Progenitor cell of endocrine pancreas (in vitro differentiated cells): ENCODE results near the gene SLC25A40. TPM values are rescaled to one million over a fixed set of nuclear protein-coding genes. Genes with fewer than 3 reads are reported as not detected.

Experiments used
- DNase-seq: peaks from one replicate; pipeline ENCODE4 v3.0.0; 2021; ENCODE audit warnings: low spot score; ENCODE audit not compliant: unreplicated experiment
- H3K27ac Mint-ChIP-seq: 2 replicates; pipeline ENCODE4 v1.8.0; 2021; ENCODE audit warnings: mild to moderate bottlenecking, moderate library complexity, mixed read lengths
- H3K27me3 Mint-ChIP-seq: 2 replicates; pipeline ENCODE4 v1.8.0; 2021; ENCODE audit warnings: mixed read lengths
- H3K36me3 Mint-ChIP-seq: 2 replicates; pipeline ENCODE4 v1.8.0; 2022; ENCODE audit warnings: mixed read lengths; ENCODE audit not compliant: insufficient read depth
- H3K4me1 Mint-ChIP-seq: 2 replicates; pipeline ENCODE4 v1.8.0; 2021; ENCODE audit warnings: low read depth, mixed read lengths
- H3K4me3 Mint-ChIP-seq: 2 replicates; pipeline ENCODE4 v1.8.0; 2021; ENCODE audit warnings: low read depth, mild to moderate bottlenecking, moderate library complexity, mixed read lengths
- H3K9me3 Mint-ChIP-seq: 2 replicates; pipeline ENCODE4 v1.8.0; 2021; ENCODE audit warnings: low read depth, mixed read lengths
- total RNA-seq: library from RNA; stranded (reverse); gene quantifications from 2 replicates; pipeline ENCODE4 v1.2.1, GENCODE V29; 2021
- TF ChIP-seq, protein P1 (sequence below): fragments of 200-600 bp; sonication (generic); IDR thresholded peaks from one replicate; pipeline ENCODE4 v1.5.0; 2021; ENCODE audit warnings: antibody characterized with exemption, mild to moderate bottlenecking; ENCODE audit not compliant: unreplicated experiment

SLC25A40 gene
- total RNA-seq, 1 donor from 2014 or later: 26.8 TPM

DNA sequence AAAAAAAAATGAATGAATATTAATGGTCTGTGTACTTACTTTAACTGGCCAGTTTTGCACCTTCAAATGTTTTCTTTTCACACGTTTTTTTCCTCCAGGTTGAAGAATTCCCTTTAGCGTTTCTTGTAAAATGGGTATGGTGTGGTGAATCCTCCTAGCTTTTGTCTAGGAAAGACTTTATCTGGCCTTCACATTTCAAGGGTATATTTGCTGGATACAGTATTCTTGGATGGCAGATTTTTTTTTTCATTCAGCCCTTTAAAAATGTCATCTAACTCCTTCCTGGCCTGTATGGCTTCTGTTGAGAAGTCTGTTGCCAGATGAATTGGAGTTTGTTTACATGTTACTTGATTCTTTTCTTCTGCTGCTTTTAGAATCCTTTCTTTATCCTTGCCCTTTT, 10.1 kb downstream of the SLC25A40 start:
- TF ChIP-seq, protein P1, sequence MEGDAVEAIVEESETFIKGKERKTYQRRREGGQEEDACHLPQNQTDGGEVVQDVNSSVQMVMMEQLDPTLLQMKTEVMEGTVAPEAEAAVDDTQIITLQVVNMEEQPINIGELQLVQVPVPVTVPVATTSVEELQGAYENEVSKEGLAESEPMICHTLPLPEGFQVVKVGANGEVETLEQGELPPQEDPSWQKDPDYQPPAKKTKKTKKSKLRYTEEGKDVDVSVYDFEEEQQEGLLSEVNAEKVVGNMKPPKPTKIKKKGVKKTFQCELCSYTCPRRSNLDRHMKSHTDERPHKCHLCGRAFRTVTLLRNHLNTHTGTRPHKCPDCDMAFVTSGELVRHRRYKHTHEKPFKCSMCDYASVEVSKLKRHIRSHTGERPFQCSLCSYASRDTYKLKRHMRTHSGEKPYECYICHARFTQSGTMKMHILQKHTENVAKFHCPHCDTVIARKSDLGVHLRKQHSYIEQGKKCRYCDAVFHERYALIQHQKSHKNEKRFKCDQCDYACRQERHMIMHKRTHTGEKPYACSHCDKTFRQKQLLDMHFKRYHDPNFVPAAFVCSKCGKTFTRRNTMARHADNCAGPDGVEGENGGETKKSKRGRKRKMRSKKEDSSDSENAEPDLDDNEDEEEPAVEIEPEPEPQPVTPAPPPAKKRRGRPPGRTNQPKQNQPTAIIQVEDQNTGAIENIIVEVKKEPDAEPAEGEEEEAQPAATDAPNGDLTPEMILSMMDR: no peak
- no peak overlapping the region for H3K4me3 Mint-ChIP-seq
- DNase-seq: no peak
- no peaks in the 10 kb centered on the region for H3K4me1 Mint-ChIP-seq
- H3K36me3 Mint-ChIP-seq: peaks cover 50% of the 10 kb centered on the region
- H3K9me3 Mint-ChIP-seq: peaks cover 40% of the 10 kb centered on the region
- H3K27ac Mint-ChIP-seq: no peak overlapping the region
- H3K27me3 Mint-ChIP-seq: no peaks in the 10 kb centered on the region

DNA sequence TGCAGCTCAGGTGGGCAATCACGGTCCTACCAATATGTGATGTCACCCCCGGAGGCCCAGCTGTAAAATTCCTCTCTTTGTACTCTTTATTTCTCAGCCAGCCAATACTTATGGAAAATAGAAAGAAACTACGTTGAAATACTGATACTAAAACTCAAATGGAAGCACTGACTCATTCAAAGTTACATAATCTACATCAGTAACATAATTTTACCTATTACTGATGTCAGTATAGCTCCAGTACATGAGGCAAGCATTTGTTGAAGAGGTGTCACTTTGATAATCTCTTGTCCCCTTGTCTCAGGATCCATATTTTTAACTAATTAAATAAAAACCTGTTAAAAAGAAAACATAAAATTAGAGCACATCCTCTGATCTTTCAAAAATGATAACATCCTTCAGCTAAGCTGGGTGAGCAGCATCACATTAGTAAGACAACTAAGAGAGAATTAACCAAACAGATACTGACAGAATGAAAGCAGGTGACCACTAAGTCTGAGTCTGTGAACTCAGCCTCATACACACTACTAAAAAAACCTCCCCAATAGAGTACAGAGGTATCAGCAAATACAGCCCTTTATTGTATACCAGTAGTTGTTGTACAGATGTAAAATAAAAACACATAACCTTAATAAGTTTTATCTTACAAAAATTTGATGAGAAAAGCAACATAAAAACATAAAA, 17.6 kb downstream of the SLC25A40 start:
- Mint-ChIP-seq H3K27ac (peak overlapping the region; percentile 1), H3K27me3 (no peaks in the 10 kb centered on the region), H3K9me3 (peaks cover 12% of the 10 kb centered on the region), H3K36me3 (peaks cover 28% of the 10 kb centered on the region), H3K4me1 (no peaks in the 10 kb centered on the region), H3K4me3 (no peak overlapping the region)
- no peak for DNase-seq
- TF ChIP-seq, protein P1: no peak

DNA sequence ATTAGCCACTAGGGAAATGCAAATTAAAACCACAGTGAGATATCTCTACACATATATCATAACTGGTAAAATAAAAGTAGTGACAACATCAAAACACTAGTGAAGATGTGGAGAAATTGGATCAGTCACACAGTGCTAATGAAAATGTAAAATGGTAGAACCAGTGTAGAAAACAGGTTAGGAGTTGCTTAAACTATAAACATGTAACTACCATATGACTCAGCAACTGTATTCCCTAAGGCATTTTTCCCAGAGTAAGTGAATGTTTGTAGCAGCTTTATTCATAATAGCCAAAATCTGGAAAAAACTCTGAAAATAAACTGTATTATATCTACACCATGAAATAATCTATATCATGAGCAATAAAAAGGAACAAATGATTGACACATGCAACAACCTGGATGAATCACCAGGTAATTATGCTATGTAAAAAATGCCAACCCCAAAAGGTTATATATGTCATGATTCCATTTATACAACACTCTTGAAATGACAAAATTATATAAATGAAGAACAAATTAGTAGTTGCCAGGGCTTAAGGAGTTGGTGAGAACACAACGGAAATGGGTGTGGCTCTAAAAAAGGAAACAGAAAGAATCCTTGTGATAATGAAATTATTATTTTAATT, 22.8 kb downstream of the SLC25A40 start:
- Mint-ChIP-seq H3K36me3 (peaks cover 15% of the 10 kb centered on the region), H3K4me1 (no peaks in the 10 kb centered on the region), H3K27me3 (no peaks in the 10 kb centered on the region), H3K27ac (no peak overlapping the region), H3K4me3 (no peak overlapping the region), H3K9me3 (peaks cover 3% of the 10 kb centered on the region)
- DNase-seq: no peak
- TF ChIP-seq, protein P1: no peak

DNA sequence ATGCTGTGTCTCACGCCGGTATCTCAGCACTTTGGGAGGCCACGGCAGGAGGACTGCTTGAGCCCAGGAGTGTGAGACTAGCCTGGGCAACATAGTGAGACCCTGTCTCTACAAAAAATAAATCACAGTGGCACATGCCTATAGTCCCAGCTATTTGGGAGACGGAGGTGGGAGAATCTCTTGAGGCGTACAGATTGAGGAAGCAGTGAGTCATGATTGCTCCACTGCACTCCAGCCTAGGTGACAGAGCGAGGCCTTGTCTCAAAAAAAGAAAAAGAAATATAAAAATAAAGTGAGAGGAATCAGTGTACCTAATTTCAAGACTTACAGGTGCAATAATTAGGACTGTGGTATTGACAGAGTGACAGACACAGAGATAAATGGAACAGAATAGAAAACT, 23.9 kb downstream of the SLC25A40 start:
- TF ChIP-seq, protein P1: no peak
- peak overlapping the region; percentile 59 for H3K27ac Mint-ChIP-seq
- H3K36me3 Mint-ChIP-seq: peaks cover 6% of the 10 kb centered on the region
- H3K4me3 Mint-ChIP-seq: no peak overlapping the region
- no peak for DNase-seq
- H3K4me1 Mint-ChIP-seq: no peaks in the 10 kb centered on the region
- no peaks in the 10 kb centered on the region for H3K27me3 Mint-ChIP-seq
- no peaks in the 10 kb centered on the region for H3K9me3 Mint-ChIP-seq

DNA sequence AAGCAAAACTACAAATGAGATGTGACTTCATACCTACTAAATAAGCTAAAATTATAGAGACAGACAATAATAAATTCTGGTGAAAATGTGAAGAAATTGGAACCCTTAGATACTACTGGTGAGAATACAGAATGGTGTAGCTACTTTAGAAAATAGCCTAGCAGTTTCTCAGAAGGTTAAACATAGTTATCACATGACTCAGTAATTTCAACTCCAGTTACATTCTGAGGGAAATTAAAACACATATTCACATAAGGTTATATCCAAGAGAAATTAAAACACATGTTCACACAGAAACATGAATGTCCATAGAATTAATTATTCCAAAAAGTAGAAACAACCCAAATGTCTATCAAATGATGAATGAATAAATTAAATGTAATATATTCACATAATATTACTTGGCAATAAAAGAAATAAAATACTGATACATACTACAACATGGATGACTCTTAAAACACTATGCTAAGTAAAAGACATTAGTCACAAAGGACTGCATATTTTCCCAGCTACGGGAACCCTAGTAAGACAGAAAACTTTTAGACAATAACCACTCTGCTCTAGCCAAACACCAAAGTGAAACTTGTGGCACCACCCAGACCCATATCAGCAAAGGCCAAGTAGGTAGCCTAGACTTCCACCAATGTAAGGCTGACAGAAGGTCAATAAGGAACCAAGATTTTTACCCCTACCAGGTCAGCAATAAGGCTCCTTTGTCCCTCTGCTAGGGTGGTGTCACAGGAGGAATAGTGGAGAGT, 25.1 kb downstream of the SLC25A40 start:
- H3K27ac Mint-ChIP-seq: no peak overlapping the region
- TF ChIP-seq, protein P1: no peak
- H3K36me3 Mint-ChIP-seq: peaks cover 3% of the 10 kb centered on the region
- no peaks in the 10 kb centered on the region for H3K9me3 Mint-ChIP-seq
- H3K4me1 Mint-ChIP-seq: no peaks in the 10 kb centered on the region
- no peak overlapping the region for H3K4me3 Mint-ChIP-seq
- no peaks in the 10 kb centered on the region for H3K27me3 Mint-ChIP-seq
- DNase-seq: no peak
